ENCODE results near the gene PDF.

DNA sequence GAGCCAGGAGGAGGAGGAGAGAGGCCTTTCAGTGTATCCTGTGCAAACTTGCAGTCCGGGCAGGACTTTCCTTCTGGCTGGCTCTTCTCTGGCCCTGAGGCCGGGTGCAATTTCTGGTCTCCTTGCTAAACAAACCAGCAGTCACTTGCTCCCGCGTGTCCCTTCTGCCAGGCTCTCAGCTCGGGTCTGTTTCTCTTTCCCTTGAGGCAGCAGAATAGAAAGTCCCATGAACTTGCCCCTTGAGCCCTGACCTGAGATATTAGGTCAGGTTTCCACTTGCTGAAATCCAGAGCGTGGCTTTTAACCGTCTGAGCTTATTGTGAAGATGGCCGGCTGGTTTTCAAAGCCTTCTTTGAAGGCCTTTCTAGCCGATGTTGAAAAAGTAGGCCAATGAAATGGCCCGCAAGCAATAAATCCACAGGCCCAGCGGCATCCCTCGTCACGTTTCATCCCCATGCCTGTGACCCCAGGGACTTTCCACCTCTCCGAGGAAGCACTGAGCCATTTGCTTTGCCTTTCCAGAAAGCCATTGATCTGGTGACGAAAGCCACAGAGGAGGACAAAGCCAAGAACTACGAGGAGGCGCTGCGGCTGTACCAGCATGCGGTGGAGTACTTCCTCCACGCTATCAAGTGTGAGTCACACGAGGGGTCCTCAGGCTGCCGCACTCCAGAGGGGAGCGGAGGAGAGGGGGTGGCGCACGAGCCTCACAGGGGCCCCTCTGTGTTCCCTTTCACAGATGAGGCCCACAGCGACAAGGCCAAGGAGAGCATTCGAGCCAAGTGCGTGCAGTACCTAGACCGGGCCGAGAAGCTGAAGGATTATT lies 14.7 kb downstream of the PDF start:
- TF ChIP-seq POLR2A (IDR thresholded peaks at IDR 0.05) = no peak
- TF ChIP-seq, protein P1, sequence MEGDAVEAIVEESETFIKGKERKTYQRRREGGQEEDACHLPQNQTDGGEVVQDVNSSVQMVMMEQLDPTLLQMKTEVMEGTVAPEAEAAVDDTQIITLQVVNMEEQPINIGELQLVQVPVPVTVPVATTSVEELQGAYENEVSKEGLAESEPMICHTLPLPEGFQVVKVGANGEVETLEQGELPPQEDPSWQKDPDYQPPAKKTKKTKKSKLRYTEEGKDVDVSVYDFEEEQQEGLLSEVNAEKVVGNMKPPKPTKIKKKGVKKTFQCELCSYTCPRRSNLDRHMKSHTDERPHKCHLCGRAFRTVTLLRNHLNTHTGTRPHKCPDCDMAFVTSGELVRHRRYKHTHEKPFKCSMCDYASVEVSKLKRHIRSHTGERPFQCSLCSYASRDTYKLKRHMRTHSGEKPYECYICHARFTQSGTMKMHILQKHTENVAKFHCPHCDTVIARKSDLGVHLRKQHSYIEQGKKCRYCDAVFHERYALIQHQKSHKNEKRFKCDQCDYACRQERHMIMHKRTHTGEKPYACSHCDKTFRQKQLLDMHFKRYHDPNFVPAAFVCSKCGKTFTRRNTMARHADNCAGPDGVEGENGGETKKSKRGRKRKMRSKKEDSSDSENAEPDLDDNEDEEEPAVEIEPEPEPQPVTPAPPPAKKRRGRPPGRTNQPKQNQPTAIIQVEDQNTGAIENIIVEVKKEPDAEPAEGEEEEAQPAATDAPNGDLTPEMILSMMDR (IDR thresholded peaks at IDR 0.05) = no peak
